ENCODE measurements around the gene ADM2. TPM values are rescaled to one million over a fixed set of nuclear protein-coding genes. Genes with fewer than 3 reads are reported as not detected.

ADM2 gene
- total and polyA plus RNA-seq, 3 experiments from 2014 or later, result 0.24 to 3.5 (median 3.4) TPM

DNA sequence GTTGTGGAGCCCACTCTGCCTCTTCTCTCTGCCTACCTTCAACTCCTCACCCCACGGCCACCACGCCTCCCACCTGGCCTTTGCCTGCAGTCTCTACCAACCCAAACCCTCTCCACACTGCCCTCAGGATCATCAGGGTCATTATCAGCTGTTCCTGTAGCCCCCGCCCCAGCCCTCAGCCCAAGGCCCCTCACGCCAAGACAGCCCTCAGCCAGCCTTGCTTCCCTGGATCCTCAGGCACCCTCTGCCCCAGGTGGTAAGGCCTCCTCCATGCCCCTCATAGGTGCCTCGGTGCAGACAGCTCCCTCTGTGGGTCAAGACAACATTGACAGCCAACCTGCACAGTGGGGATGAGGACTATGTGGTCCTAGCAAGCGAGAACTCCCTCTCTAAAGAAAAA is 8.3 kb upstream of the ADM2 start:
- Mint-ChIP-seq H3K4me3 (peak overlapping the region; percentile 84 to 99 (median 96)), H3K27me3 (no peaks in the 10 kb centered on the region), H3K9me3 (no peaks in the 10 kb centered on the region), H3K27ac (peak overlapping the region; percentile 78 to 100 (median 95)), H3K36me3 (peaks cover 0 to 19% (median 0%) of the 10 kb centered on the region in 3 donors), H3K4me1 (peaks cover 56 to 67% (median 60%) of the 10 kb centered on the region in 3 donors)
- peaks cover 61% of the 10 kb centered on the region for H3K4me1 ChIP-seq (ENCODE audit: insufficient read depth, low read length)
- ChIA-PET CTCF (interaction anchor here (1.0 to 6.1 kb wide), 9 partner anchors 10 to 131 kb away, joined by 3 to 45 read pairs (median 6); partner anchors contain the start of gene SCO2), POLR2A (interaction anchor here (1.4 kb wide), 2 partner anchors 35 to 229 kb away, joined by 3 to 7 read pairs; partner anchors contain the start of genes LMF2 and NCAPH2)
- no peaks in the 10 kb centered on the region for H3K36me3 ChIP-seq (ENCODE audit: insufficient read depth, low read length)
- H3K27ac ChIP-seq (ENCODE audit: low read depth, low read length), result no peak overlapping the region
- peak; percentile 36 to 68 (median 45) for DNase-seq
- H3K9me3 ChIP-seq (ENCODE audit: low read length), result no peaks in the 10 kb centered on the region
- H3K27me3 ChIP-seq (ENCODE audit: insufficient read depth, low read length, poor library complexity, severe bottlenecking), result no peaks in the 10 kb centered on the region
- peak overlapping the region; percentile 74 for H3K4me3 ChIP-seq (ENCODE audit: low read length)

DNA sequence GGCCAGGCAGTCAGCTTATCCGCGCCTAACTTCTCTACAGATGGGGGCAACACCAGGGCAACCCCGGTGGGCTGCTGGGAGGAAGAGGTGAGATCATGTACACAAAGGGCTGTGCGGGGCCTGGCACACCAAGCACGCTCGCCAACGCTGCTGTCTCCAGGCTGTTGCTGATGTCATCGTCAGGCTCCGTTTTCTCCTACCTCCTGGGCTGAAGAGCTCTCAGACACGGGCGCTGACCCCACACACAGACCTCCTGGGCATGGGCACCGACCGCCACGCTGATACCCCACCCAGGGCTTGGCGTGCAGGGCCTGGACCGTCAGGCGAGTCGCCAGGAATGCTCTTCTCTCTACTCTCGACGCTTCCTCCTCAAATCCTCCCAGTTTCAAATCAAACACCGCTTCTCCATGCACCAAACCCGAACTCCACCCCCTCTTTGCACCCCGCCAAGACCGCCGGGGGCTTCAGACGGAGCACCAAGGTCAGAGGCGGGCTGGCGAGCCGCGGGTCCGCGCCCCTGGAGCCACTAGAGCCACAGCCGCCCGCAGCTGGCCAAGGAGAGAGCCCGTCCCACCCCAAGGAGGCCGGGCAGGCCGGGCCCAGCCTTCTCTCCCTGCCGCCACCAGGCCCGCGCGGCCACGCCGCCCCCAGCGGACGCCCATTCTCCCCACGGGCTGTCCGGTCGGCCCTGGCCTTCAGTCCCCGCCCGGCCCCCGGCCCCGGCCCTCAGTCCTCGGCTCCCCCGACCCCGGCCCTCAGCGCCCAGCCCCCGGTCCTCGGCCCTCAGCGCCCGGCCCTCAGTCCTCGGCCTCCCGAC is 7.3 kb upstream of the ADM2 start:
- peak overlapping the region; percentile 74 for H3K4me3 ChIP-seq (ENCODE audit: low read length)

GRCh38 chr22:50474710-50475651 is 6.4 kb upstream of the ADM2 start, which contains the start of gene SBF1:
Gene SBF1, minus strand, starts transcription at chr22:50475035. Its CDS starts 195 bp downstream, at chr22:50474840.
- Mint-ChIP-seq H3K9me3 (no peaks in the 10 kb centered on the region), H3K36me3 (peaks cover 0 to 14% (median 0%) of the 10 kb centered on the region in 3 donors), H3K27ac (peak within 1 kb of the TSS; percentile 78 to 100 (median 95)), H3K27me3 (no peaks in the 10 kb centered on the region), H3K4me1 (peaks cover 45 to 51% (median 46%) of the 10 kb centered on the region in 3 donors), H3K4me3 (peak within 1 kb of the TSS; percentile 87 to 99 (median 96))
- H3K4me3 ChIP-seq (ENCODE audit: low read length), result peak within 1 kb of the TSS; percentile 74
- H3K27me3 ChIP-seq (ENCODE audit: insufficient read depth, low read length, poor library complexity, severe bottlenecking), result no peaks in the 10 kb centered on the region
- peaks cover 46% of the 10 kb centered on the region for H3K4me1 ChIP-seq (ENCODE audit: insufficient read depth, low read length)
- DNase-seq, result peak; percentile 81 to 91 (median 86)
- H3K9me3 ChIP-seq (ENCODE audit: low read length), result no peaks in the 10 kb centered on the region
- no peaks in the 10 kb centered on the region for H3K36me3 ChIP-seq (ENCODE audit: insufficient read depth, low read length)
- peak within 1 kb of the TSS; percentile 54 for H3K27ac ChIP-seq (ENCODE audit: low read depth, low read length)
- ChIA-PET CTCF (no interaction called here), POLR2A (no interaction called here)

More for the DNA sequence above, 7.3 kb upstream of the ADM2 start:
- CTCF ChIA-PET, result interaction anchor here (1.2 to 6.1 kb wide), 7 partner anchors 9 to 52 kb away, joined by 3 to 45 read pairs (median 6); partner anchors contain the start of gene SCO2
- DNase-seq, result peak in 2 of 5 donors; percentile 25 to 60
- POLR2A ChIA-PET, result interaction anchor here (1.4 kb wide), 1 partner anchor 230 kb away, joined by 3 read pairs; no protein-coding TSS in a partner anchor
- H3K4me1 Mint-ChIP-seq, result peaks cover 51 to 57% (median 51%) of the 10 kb centered on the region in 3 donors
- H3K27ac ChIP-seq (ENCODE audit: low read depth, low read length), result peak overlapping the region; percentile 35
- peak overlapping the region; percentile 84 to 99 (median 96) for H3K4me3 Mint-ChIP-seq
- no peaks in the 10 kb centered on the region for H3K9me3 ChIP-seq (ENCODE audit: low read length)
- H3K36me3 Mint-ChIP-seq, result peaks cover 0 to 14% (median 0%) of the 10 kb centered on the region in 3 donors
- no peaks in the 10 kb centered on the region for H3K27me3 ChIP-seq (ENCODE audit: insufficient read depth, low read length, poor library complexity, severe bottlenecking)
- H3K36me3 ChIP-seq (ENCODE audit: insufficient read depth, low read length), result no peaks in the 10 kb centered on the region
- peak overlapping the region; percentile 78 to 100 (median 95) for H3K27ac Mint-ChIP-seq
- H3K9me3 Mint-ChIP-seq, result no peaks in the 10 kb centered on the region
- no peaks in the 10 kb centered on the region for H3K27me3 Mint-ChIP-seq
- H3K4me1 ChIP-seq (ENCODE audit: insufficient read depth, low read length), result peaks cover 52% of the 10 kb centered on the region

GRCh38 chr22:50475652-50476002 is 5.7 kb upstream of the ADM2 start:
- Histone ChIP-seq H3K9me3 (ENCODE audit: low read length) (no peaks in the 10 kb centered on the region), H3K27me3 (ENCODE audit: insufficient read depth, low read length, poor library complexity, severe bottlenecking) (no peaks in the 10 kb centered on the region), H3K36me3 (ENCODE audit: insufficient read depth, low read length) (no peaks in the 10 kb centered on the region), H3K4me1 (ENCODE audit: insufficient read depth, low read length) (peaks cover 40% of the 10 kb centered on the region), H3K4me3 (ENCODE audit: low read length) (peak overlapping the region; percentile 61), H3K27ac (ENCODE audit: low read depth, low read length) (no peak overlapping the region)
- POLR2A ChIA-PET, result no interaction called here
- H3K4me1 Mint-ChIP-seq, result peaks cover 43 to 49% (median 44%) of the 10 kb centered on the region in 3 donors
- H3K36me3 Mint-ChIP-seq, result peaks cover 0 to 14% (median 0%) of the 10 kb centered on the region in 3 donors
- H3K9me3 Mint-ChIP-seq, result no peaks in the 10 kb centered on the region
- DNase-seq, result no peak
- H3K4me3 Mint-ChIP-seq, result peak overlapping the region; percentile 66 to 87 (median 75)
- H3K27me3 Mint-ChIP-seq, result no peaks in the 10 kb centered on the region
- CTCF ChIA-PET, result no interaction called here
- peak overlapping the region in 7 of 8 donors; percentile 56 to 94 (median 76) for H3K27ac Mint-ChIP-seq

DNA sequence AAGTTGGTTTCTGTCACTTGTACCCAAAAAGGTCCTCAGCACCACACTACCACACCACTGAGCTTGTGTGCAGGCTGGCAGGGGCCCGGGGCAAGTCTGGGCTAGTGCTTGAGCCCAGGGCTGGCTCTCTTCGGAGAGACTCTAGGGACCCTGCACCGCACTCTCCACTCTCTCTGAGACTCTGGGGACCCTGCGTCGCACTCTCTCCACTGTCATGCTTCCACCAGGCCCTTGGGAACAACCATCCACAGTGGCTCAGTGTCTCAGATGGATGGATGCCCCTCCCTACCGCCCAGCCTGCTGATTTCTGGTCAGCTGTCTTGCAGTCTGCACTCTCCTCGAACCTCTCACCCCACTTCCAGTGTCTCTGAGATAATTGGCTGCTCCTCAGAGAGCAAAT is 4.5 kb upstream of the ADM2 start:
- no peak for DNase-seq
- Histone ChIP-seq H3K27ac (ENCODE audit: low read depth, low read length) (no peak overlapping the region), H3K27me3 (ENCODE audit: insufficient read depth, low read length, poor library complexity, severe bottlenecking) (no peaks in the 10 kb centered on the region), H3K36me3 (ENCODE audit: insufficient read depth, low read length) (no peaks in the 10 kb centered on the region), H3K9me3 (ENCODE audit: low read length) (no peaks in the 10 kb centered on the region), H3K4me3 (ENCODE audit: low read length) (no peak overlapping the region), H3K4me1 (ENCODE audit: insufficient read depth, low read length) (peaks cover 27% of the 10 kb centered on the region)
- peaks cover 0 to 14% (median 0%) of the 10 kb centered on the region in 3 donors for H3K36me3 Mint-ChIP-seq
- peak overlapping the region in 7 of 8 donors; percentile 37 to 84 (median 73) for H3K27ac Mint-ChIP-seq
- peaks cover 31 to 37% (median 31%) of the 10 kb centered on the region in 3 donors for H3K4me1 Mint-ChIP-seq
- POLR2A ChIA-PET, result interaction anchor here (0.7 kb wide), 1 partner anchor 217 kb away, joined by 3 read pairs; no protein-coding TSS in a partner anchor
- no peaks in the 10 kb centered on the region for H3K9me3 Mint-ChIP-seq
- H3K4me3 Mint-ChIP-seq, result peak overlapping the region; percentile 23 to 87 (median 70)
- no peaks in the 10 kb centered on the region for H3K27me3 Mint-ChIP-seq
- CTCF ChIA-PET, result interaction anchor here (1.1 kb wide), 2 partner anchors 21 to 31 kb away, joined by 3 read pairs; partner anchors contain the start of gene LMF2

GRCh38 chr22:50477923-50478322 is 3.4 kb upstream of the ADM2 start:
- no peak for DNase-seq
- Histone ChIP-seq H3K9me3 (ENCODE audit: low read length) (no peaks in the 10 kb centered on the region), H3K4me1 (ENCODE audit: insufficient read depth, low read length) (peaks cover 17% of the 10 kb centered on the region), H3K36me3 (ENCODE audit: insufficient read depth, low read length) (no peaks in the 10 kb centered on the region), H3K27ac (ENCODE audit: low read depth, low read length) (no peak overlapping the region), H3K4me3 (ENCODE audit: low read length) (no peak overlapping the region), H3K27me3 (ENCODE audit: insufficient read depth, low read length, poor library complexity, severe bottlenecking) (no peaks in the 10 kb centered on the region)
- H3K27me3 Mint-ChIP-seq, result no peaks in the 10 kb centered on the region
- peaks cover 21 to 26% (median 22%) of the 10 kb centered on the region in 3 donors for H3K4me1 Mint-ChIP-seq
- POLR2A ChIA-PET, result no interaction called here
- peak overlapping the region in 3 of 7 donors; percentile 23 to 87 (median 45) for H3K4me3 Mint-ChIP-seq
- H3K27ac Mint-ChIP-seq, result peak overlapping the region in 2 of 8 donors; percentile 79 to 91
- CTCF ChIA-PET, result interaction anchor here (1.1 to 1.4 kb wide), 2 partner anchors 30 to 48 kb away, joined by 3 read pairs; partner anchors contain the start of genes LMF2 and SCO2
- H3K36me3 Mint-ChIP-seq, result peaks cover 0 to 11% (median 0%) of the 10 kb centered on the region in 3 donors
- no peaks in the 10 kb centered on the region for H3K9me3 Mint-ChIP-seq

- POLR2A ChIA-PET, result interaction anchor here (1.0 kb wide), 1 partner anchor 10 kb away, joined by 3 read pairs; no protein-coding TSS in a partner anchor
Observed at GRCh38 chr22:50479721-50480120, 1.6 kb upstream of the ADM2 start.

More at GRCh38 chr22:50479721-50480120, 1.6 kb upstream of the ADM2 start:
- Histone ChIP-seq H3K27ac (ENCODE audit: low read depth, low read length) (no peak overlapping the region), H3K27me3 (ENCODE audit: insufficient read depth, low read length, poor library complexity, severe bottlenecking) (no peaks in the 10 kb centered on the region), H3K4me1 (ENCODE audit: insufficient read depth, low read length) (peaks cover 5% of the 10 kb centered on the region), H3K4me3 (ENCODE audit: low read length) (no peak overlapping the region), H3K36me3 (ENCODE audit: insufficient read depth, low read length) (no peaks in the 10 kb centered on the region), H3K9me3 (ENCODE audit: low read length) (no peaks in the 10 kb centered on the region)
- DNase-seq, result no peak
- H3K36me3 Mint-ChIP-seq, result no peaks in the 10 kb centered on the region
- CTCF ChIA-PET, result interaction anchor here (0.7 to 2.1 kb wide), 4 partner anchors 10 to 138 kb away, joined by 3 to 6 read pairs (median 4); partner anchors contain the start of gene SCO2
- H3K27ac Mint-ChIP-seq, result peak overlapping the region in 5 of 8 donors; percentile 23 to 81 (median 52)
- no peaks in the 10 kb centered on the region for H3K9me3 Mint-ChIP-seq
- H3K4me3 Mint-ChIP-seq, result peak overlapping the region; percentile 7 to 85 (median 72)
- H3K4me1 Mint-ChIP-seq, result peaks cover 7 to 13% (median 9%) of the 10 kb centered on the region in 3 donors
- no peaks in the 10 kb centered on the region for H3K27me3 Mint-ChIP-seq

All from CD8-positive, alpha-beta memory T cell (primary cell).